ENCODE data around the gene SLC35A5.
A peak's percentile ranks its signal among the peaks of the same experiment; 100 is the strongest.
"Not testable (repeated sequence)": the region's sequence is repeated elsewhere in the genome, so short reads cannot be mapped to it uniquely, and the experiment has no call there.

Gene SLC35A5

DNA sequence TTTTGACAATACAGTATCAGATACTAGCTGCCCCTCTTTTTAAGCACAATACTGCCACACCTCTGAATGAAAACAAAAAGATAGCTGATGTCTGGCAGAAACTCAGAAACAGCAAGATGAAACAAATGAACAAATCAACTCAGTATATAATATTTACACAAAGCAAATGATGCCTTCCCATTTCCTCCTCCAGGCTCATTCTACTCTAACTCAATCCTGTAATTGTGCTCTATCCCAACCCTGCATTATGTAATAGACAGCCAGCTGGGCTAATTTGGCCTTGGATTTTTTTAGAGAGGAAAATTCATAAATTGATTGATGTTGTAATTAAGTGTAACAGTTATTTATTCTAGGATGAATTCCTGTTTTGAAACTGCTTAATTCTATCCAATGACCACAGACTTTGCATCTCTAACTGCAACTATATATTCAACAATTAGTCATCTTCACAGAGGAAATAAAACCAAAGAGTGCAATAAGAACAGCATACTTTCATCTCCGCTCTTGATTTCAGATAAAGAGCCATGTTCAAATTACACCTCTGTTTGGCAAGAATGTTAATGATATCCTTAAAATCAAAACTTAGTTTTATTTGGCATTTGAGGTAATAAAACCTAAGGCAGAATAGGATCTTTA is 6.2 kb upstream of the SLC35A5 start:
- H3K9ac ChIP-seq (ENCODE audit: low read length), result no peak overlapping the region
- H3K4me1 ChIP-seq (ENCODE audit: control insufficient read depth, insufficient read depth, low read length), result peaks cover 10% of the 10 kb centered on the region

DNA sequence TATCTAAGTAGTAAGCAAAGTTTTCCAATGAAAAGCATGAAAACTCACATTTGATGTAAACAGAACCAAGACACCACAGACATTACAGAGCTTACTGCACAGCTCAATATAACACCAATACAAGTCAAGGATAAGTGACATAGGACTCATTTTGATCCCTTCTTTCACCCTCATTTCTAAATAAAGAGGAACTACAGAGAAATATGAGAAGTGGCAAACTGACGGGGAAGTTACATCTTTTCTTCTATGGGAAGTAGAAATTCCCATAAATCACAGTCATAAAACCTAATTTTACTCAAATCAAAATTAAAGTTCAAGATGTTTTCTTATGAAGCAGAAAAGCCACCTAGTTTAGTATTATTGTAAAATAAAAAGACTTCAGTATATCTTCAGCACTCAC is 3.9 kb upstream of the SLC35A5 start:
- Histone ChIP-seq H3K4me1 (ENCODE audit: control insufficient read depth, insufficient read depth, low read length) (peaks cover 10% of the 10 kb centered on the region), H3K36me3 (ENCODE audit: control insufficient read depth, insufficient read depth, low read length) (no peaks in the 10 kb centered on the region), H3K9ac (ENCODE audit: low read length) (no peak overlapping the region), H3K4me3 (ENCODE audit: low read length) (no peak overlapping the region), H3K27me3 (ENCODE audit: control insufficient read depth, insufficient read depth, low read length) (no peaks in the 10 kb centered on the region), H3K9me3 (ENCODE audit: control insufficient read depth, low read length) (no peaks in the 10 kb centered on the region)

More for the DNA sequence above, 6.2 kb upstream of the SLC35A5 start:
- no peaks in the 10 kb centered on the region for H3K36me3 ChIP-seq (ENCODE audit: control insufficient read depth, insufficient read depth, low read length)
- no peaks in the 10 kb centered on the region for H3K9me3 ChIP-seq (ENCODE audit: control insufficient read depth, low read length)
- no peaks in the 10 kb centered on the region for H3K27me3 ChIP-seq (ENCODE audit: control insufficient read depth, insufficient read depth, low read length)
- no peak overlapping the region for H3K4me3 ChIP-seq (ENCODE audit: low read length)

GRCh38 chr3:112560307-112560706 is 1.5 kb upstream of the SLC35A5 start:
- H3K9me3 ChIP-seq (ENCODE audit: control insufficient read depth, low read length), result no peaks in the 10 kb centered on the region
- peak overlapping the region; percentile 73 for H3K9ac ChIP-seq (ENCODE audit: low read length)
- H3K36me3 ChIP-seq (ENCODE audit: control insufficient read depth, insufficient read depth, low read length), result no peaks in the 10 kb centered on the region
- H3K27me3 ChIP-seq (ENCODE audit: control insufficient read depth, insufficient read depth, low read length), result no peaks in the 10 kb centered on the region
- H3K4me3 ChIP-seq (ENCODE audit: low read length), result peak overlapping the region; percentile 58
- peaks cover 12% of the 10 kb centered on the region for H3K4me1 ChIP-seq (ENCODE audit: control insufficient read depth, insufficient read depth, low read length)

GRCh38 chr3:112560721-112561483 is 943 bp upstream of the SLC35A5 start:
- Histone ChIP-seq H3K27me3 (ENCODE audit: control insufficient read depth, insufficient read depth, low read length) (no peaks in the 10 kb centered on the region), H3K9me3 (ENCODE audit: control insufficient read depth, low read length) (no peaks in the 10 kb centered on the region), H3K36me3 (ENCODE audit: control insufficient read depth, insufficient read depth, low read length) (no peaks in the 10 kb centered on the region), H3K9ac (ENCODE audit: low read length) (peak overlapping the region; percentile 73), H3K4me3 (ENCODE audit: low read length) (peak overlapping the region; percentile 58), H3K4me1 (ENCODE audit: control insufficient read depth, insufficient read depth, low read length) (peaks cover 6% of the 10 kb centered on the region)

DNA sequence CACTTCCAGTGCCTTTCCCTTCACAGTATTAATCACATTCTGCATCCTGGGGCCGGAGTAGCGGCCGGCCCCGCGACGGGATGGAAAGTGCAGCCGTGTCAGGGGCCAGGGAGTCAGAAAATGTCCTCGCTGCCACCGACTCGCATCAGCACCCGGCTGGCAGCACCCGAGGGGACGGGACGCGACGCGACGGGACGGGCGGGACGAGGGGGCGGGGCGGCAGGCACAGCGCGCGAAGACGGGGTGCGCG is 436 bp upstream of the SLC35A5 start:
- H3K36me3 ChIP-seq (ENCODE audit: control insufficient read depth, insufficient read depth, low read length), result no peaks in the 10 kb centered on the region
- H3K4me3 ChIP-seq (ENCODE audit: low read length), result peak overlapping the region; percentile 58
- no peaks in the 10 kb centered on the region for H3K9me3 ChIP-seq (ENCODE audit: control insufficient read depth, low read length)
- H3K27me3 ChIP-seq (ENCODE audit: control insufficient read depth, insufficient read depth, low read length), result no peaks in the 10 kb centered on the region
- H3K9ac ChIP-seq (ENCODE audit: low read length), result peak overlapping the region; percentile 73
- peaks cover 5% of the 10 kb centered on the region for H3K4me1 ChIP-seq (ENCODE audit: control insufficient read depth, insufficient read depth, low read length)

GRCh38 chr3:112564247-112564939 is 2.5 kb downstream of the SLC35A5 start:
- not testable (repeated sequence) for H3K27me3 ChIP-seq (ENCODE audit: control insufficient read depth, insufficient read depth, low read length); H3K9ac ChIP-seq (ENCODE audit: low read length); H3K4me3 ChIP-seq (ENCODE audit: low read length); H3K9me3 ChIP-seq (ENCODE audit: control insufficient read depth, low read length); H3K4me1 ChIP-seq (ENCODE audit: control insufficient read depth, insufficient read depth, low read length); H3K36me3 ChIP-seq (ENCODE audit: control insufficient read depth, insufficient read depth, low read length)

DNA sequence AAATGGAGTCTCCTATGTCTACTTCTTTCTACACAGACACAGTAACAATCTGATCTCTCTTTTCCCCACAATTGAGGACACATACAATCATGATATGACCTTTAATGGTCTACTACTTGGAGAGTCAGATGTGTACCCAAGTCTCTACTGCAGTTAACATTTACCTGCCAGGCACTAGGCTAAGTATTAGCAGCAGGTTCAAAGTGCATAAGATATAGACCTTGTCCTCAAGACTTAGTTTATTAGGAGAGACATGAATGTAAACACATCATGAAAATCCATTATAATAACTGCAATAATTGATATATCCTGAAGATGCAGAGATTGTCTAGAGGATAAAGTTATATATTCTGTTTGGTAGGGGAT is 3.1 kb downstream of the SLC35A5 start:
- Histone ChIP-seq H3K9me3 (ENCODE audit: control insufficient read depth, low read length) (no peaks in the 10 kb centered on the region), H3K36me3 (ENCODE audit: control insufficient read depth, insufficient read depth, low read length) (no peaks in the 10 kb centered on the region), H3K27me3 (ENCODE audit: control insufficient read depth, insufficient read depth, low read length) (no peaks in the 10 kb centered on the region), H3K4me3 (ENCODE audit: low read length) (no peak overlapping the region), H3K9ac (ENCODE audit: low read length) (no peak overlapping the region), H3K4me1 (ENCODE audit: control insufficient read depth, insufficient read depth, low read length) (peaks cover 5% of the 10 kb centered on the region)

DNA sequence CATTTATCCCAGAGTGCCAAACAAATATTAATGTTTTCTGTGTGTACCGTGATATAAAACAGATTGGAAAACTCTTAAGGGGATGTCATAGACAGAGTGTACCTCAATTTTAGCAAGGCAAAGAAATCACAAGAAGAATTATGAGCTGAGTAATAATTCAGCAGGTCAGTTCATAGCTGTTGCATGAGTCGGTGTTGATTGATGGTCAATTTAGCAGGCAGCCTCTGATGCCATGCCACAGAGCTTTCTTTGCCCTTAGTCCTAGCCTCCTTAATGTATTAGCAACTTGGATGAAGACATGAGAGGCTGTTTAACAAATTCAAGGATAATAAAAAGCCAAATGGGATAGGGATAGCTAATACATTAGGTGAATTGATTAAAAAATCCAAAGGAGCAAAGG is 6.8 kb downstream of the SLC35A5 start:
- no peaks in the 10 kb centered on the region for H3K9me3 ChIP-seq (ENCODE audit: control insufficient read depth, low read length)
- H3K4me3 ChIP-seq (ENCODE audit: low read length), result no peak overlapping the region
- H3K36me3 ChIP-seq (ENCODE audit: control insufficient read depth, insufficient read depth, low read length), result no peaks in the 10 kb centered on the region

DNA sequence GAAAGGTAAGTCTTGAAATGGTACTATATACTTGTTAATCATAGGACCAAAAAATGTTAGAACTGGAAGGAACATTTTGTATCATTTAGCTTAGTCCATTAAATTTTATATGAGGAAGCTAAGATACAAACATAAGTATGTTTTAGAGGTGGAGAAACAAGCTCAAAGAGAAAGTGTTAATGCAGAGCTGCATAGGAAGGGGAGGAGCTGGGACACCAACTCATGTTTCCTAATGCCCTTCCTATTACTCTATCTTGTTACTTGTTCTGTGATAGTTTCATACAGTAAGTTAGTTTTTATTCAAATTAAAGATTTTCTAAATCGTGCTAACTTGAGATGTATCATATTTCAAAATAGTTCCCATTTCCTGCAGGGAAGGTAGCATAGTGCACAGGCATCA is 7.4 kb downstream of the SLC35A5 start:
- no peaks in the 10 kb centered on the region for H3K4me1 ChIP-seq (ENCODE audit: control insufficient read depth, insufficient read depth, low read length)
- no peaks in the 10 kb centered on the region for H3K9me3 ChIP-seq (ENCODE audit: control insufficient read depth, low read length)
- H3K9ac ChIP-seq (ENCODE audit: low read length), result no peak overlapping the region
- no peaks in the 10 kb centered on the region for H3K27me3 ChIP-seq (ENCODE audit: control insufficient read depth, insufficient read depth, low read length)
- H3K36me3 ChIP-seq (ENCODE audit: control insufficient read depth, insufficient read depth, low read length), result no peaks in the 10 kb centered on the region
- no peak overlapping the region for H3K4me3 ChIP-seq (ENCODE audit: low read length)

More for the DNA sequence above, 6.8 kb downstream of the SLC35A5 start:
- Histone ChIP-seq H3K9ac (ENCODE audit: low read length) (no peak overlapping the region), H3K27me3 (ENCODE audit: control insufficient read depth, insufficient read depth, low read length) (no peaks in the 10 kb centered on the region), H3K4me1 (ENCODE audit: control insufficient read depth, insufficient read depth, low read length) (no peaks in the 10 kb centered on the region)

DNA sequence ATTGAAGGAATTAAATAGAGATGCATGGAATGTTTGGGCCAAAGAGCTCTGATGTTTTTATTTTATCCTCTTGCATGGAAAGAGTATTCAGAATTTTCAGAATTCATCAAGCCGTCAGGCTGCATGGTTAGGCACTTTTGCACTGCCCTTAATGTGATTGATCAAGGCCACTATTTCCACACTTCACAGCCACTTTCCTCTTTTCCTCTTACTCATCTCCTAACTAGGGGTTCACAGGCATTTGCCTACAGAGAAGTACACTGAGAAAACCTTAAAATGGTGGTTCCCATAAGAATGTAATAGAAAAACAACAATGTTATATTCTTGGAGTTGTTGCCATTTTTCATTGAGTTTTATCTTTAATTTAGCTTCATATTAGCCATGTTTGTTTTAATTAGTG is 10.9 kb downstream of the SLC35A5 start:
- H3K9me3 ChIP-seq (ENCODE audit: control insufficient read depth, low read length), result no peaks in the 10 kb centered on the region
- no peak overlapping the region for H3K4me3 ChIP-seq (ENCODE audit: low read length)
- H3K36me3 ChIP-seq (ENCODE audit: control insufficient read depth, insufficient read depth, low read length), result no peaks in the 10 kb centered on the region
- no peaks in the 10 kb centered on the region for H3K27me3 ChIP-seq (ENCODE audit: control insufficient read depth, insufficient read depth, low read length)
- H3K4me1 ChIP-seq (ENCODE audit: control insufficient read depth, insufficient read depth, low read length), result no peaks in the 10 kb centered on the region
- no peak overlapping the region for H3K9ac ChIP-seq (ENCODE audit: low read length)

GRCh38 chr3:112579232-112579631 is 17.4 kb downstream of the SLC35A5 start:
- H3K36me3 ChIP-seq (ENCODE audit: control insufficient read depth, insufficient read depth, low read length), result no peaks in the 10 kb centered on the region

GRCh38 chr3:112579697-112580096 is 17.9 kb downstream of the SLC35A5 start:
- no peak overlapping the region for H3K9ac ChIP-seq (ENCODE audit: low read length)
- no peaks in the 10 kb centered on the region for H3K4me1 ChIP-seq (ENCODE audit: control insufficient read depth, insufficient read depth, low read length)
- H3K4me3 ChIP-seq (ENCODE audit: low read length), result no peak overlapping the region
- no peaks in the 10 kb centered on the region for H3K27me3 ChIP-seq (ENCODE audit: control insufficient read depth, insufficient read depth, low read length)
- H3K9me3 ChIP-seq (ENCODE audit: control insufficient read depth, low read length), result no peaks in the 10 kb centered on the region
- H3K36me3 ChIP-seq (ENCODE audit: control insufficient read depth, insufficient read depth, low read length), result no peaks in the 10 kb centered on the region

More at GRCh38 chr3:112579232-112579631, 17.4 kb downstream of the SLC35A5 start:
- H3K9ac ChIP-seq (ENCODE audit: low read length), result no peak overlapping the region
- no peaks in the 10 kb centered on the region for H3K4me1 ChIP-seq (ENCODE audit: control insufficient read depth, insufficient read depth, low read length)
- no peaks in the 10 kb centered on the region for H3K9me3 ChIP-seq (ENCODE audit: control insufficient read depth, low read length)
- no peaks in the 10 kb centered on the region for H3K27me3 ChIP-seq (ENCODE audit: control insufficient read depth, insufficient read depth, low read length)
- no peak overlapping the region for H3K4me3 ChIP-seq (ENCODE audit: low read length)

All from mucosa of stomach (tissue), 1 donor.